Activated naive CD4-positive, alpha-beta T cell treated with anti-CD3 and anti-CD28 coated beads, Interleukin-2, amount 50 U/mL, for 72 hours (primary cell): Measurements from ENCODE around the gene SYPL1. TPM values are rescaled to one million over a fixed set of nuclear protein-coding genes. Genes with fewer than 3 reads are reported as not detected.
A peak's percentile ranks its signal among the peaks of the same experiment; 100 is the strongest.

Experiments
- ATAC-seq, 2 donors: fragments of 150-1000 bp; cut with Tn5 transposase; 2 replicates each; pipeline ENCODE4 v1.10.0; 2021; ENCODE audit warnings: mild to moderate bottlenecking in 2 of 2, moderate library complexity in 2 of 2
- DNase-seq, 2 donors: peaks; one replicate each; pipeline ENCODE4 v3.0.0; 2021 to 2022; ENCODE audit warnings: low spot score in 2 of 2
- H3K27ac Mint-ChIP-seq, 2 donors: one replicate each; pipeline ENCODE4 v1.8.0; 2022; ENCODE audit warnings: mild to moderate bottlenecking in 2 of 2, mixed read lengths in 2 of 2
- H3K36me3 Mint-ChIP-seq, 2 donors: one replicate each; pipeline ENCODE4 v1.8.0; 2022; ENCODE audit warnings: mixed read lengths in 2 of 2
- H3K9me3 Mint-ChIP-seq, 2 donors: one replicate each; pipeline ENCODE4 v1.8.0; 2022; ENCODE audit warnings: mixed read lengths in 2 of 2
- total RNA-seq, 2 donors: library from RNA; stranded (reverse); gene quantifications; one replicate each; pipeline ENCODE4 v1.2.3, GENCODE V29; 2022

Gene SYPL1
- total RNA-seq, 2 donors from 2014 or later: 22.9 to 30.8 TPM

DNA sequence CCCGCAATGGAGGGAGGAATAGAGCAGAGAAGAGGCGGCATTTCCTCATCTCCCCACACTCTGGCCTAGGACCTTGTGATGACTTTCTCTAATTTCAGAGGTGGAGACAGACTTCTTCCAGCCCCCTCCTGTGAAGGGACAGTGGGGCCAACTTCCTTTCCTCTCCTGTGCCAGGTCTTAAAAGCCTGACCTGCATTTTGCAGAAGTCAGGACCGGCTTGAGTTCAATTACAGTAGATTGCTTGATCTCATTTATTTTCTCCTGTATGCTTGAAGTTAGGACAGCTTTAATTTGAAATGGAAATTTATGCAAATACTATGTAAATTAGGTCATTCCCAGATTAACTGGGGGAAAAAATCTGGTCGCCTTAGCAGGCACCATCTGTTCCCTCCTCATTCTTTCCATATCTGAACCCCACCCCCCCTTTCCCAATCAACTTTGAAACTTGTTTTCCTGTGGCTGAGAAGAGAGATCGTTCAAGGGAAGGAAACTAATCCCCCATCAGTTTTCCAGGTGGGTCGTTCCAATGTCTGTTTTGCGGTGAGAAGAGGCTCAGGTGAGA lies 57.1 kb downstream of the SYPL1 start:
- ATAC-seq (no peak), DNase-seq (no peak)
- no peaks in the 10 kb centered on the region for H3K9me3 Mint-ChIP-seq
- no peaks in the 10 kb centered on the region for H3K36me3 Mint-ChIP-seq
- no peak overlapping the region for H3K27ac Mint-ChIP-seq

- Mint-ChIP-seq H3K9me3 (no peaks in the 10 kb centered on the region), H3K36me3 (no peaks in the 10 kb centered on the region), H3K27ac (no peak overlapping the region)
- ATAC-seq (no peak), DNase-seq (no peak)
These were observed 57.8 kb downstream of the SYPL1 start for GRCh38 chr7:106054156-106054910.

DNA sequence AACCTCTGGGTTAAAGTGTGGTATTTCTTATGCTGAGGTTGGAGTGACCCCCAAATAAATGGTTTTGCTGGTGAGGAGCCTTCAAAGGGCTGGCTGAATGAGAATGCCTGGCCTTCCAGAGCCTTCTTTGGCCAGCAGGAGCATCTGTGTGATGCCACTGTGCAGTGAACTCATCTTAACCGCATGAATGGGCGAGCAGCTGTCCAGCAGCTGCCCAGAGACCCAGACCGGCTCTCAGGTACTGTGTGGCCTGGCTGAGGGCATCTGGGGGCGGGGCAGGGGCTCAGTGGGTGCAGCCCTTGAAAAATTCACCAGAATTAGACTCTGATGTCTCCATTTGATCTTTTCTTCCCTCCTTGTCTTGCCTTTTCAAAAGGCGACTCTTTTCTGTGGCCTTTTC lies 59.0 kb downstream of the SYPL1 start:
- H3K27ac Mint-ChIP-seq: no peak overlapping the region
- ATAC-seq: no peak
- no peaks in the 10 kb centered on the region for H3K36me3 Mint-ChIP-seq
- DNase-seq: no peak
- H3K9me3 Mint-ChIP-seq: no peaks in the 10 kb centered on the region

- no peak overlapping the region for H3K27ac Mint-ChIP-seq
These were observed 59.4 kb downstream of the SYPL1 start for GRCh38 chr7:106052681-106053080.

DNA sequence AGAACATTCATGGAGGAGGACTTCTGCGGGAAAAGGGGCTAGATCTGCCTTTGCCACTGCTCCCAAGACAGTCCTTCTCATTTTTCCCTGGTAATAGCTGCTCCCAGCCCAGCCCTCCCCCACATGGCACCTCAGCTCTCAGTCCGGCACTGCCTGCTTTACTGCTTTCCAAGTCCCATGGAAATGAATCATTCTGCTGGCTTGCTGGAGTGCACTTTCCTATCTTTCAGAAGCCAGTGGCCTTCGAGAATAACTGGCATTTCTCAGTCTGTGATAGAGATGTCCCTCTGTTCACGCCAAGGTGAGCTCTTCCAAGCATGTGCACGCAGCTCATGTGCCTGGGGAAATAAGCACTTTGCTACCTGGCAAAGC lies 61.4 kb downstream of the SYPL1 start:
- Mint-ChIP-seq H3K27ac (no peak overlapping the region), H3K9me3 (no peaks in the 10 kb centered on the region), H3K36me3 (no peaks in the 10 kb centered on the region)
- DNase-seq: no peak
- no peak for ATAC-seq

More at GRCh38 chr7:106052681-106053080, 59.4 kb downstream of the SYPL1 start:
- no peaks in the 10 kb centered on the region for H3K9me3 Mint-ChIP-seq
- no peak for ATAC-seq
- DNase-seq: no peak
- H3K36me3 Mint-ChIP-seq: no peaks in the 10 kb centered on the region

DNA sequence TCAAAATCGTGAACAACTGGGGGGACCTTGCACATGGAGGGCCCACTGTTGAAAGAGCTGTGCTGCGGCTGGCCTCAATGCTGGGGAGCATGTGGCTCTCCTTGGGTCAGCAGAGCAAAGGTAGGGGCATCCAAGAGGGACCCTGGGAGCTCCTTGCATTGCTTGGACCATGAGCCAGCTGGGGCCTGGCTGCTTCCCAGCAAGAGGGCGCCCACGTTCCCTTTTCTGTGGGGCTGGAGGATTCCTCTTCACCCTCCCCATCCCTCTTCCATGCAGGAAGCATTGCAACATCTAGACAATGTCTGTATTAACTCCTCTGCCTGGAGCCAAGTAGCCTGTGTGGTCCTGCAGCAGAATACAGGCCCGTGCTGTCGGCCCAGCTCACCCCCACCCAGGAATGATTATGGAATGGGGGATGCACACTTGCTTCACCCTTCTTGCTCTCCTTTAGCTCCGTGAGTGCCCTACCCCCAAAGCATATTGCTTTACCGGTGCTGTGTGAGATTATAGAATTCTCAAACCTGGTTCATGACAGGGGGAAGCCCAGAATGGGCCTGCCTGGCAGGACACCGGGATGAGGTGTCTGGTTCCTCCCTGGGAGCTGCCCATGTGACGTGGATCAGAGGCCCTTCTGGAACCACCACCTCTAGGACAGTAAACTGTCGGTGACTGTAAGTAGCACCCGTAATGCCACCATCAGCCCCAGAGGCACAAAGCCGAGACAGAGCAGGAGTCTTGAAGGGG lies 61.9 kb downstream of the SYPL1 start:
- Mint-ChIP-seq H3K36me3 (no peaks in the 10 kb centered on the region), H3K27ac (no peak overlapping the region), H3K9me3 (no peaks in the 10 kb centered on the region)
- no peak for DNase-seq
- no peak for ATAC-seq

DNA sequence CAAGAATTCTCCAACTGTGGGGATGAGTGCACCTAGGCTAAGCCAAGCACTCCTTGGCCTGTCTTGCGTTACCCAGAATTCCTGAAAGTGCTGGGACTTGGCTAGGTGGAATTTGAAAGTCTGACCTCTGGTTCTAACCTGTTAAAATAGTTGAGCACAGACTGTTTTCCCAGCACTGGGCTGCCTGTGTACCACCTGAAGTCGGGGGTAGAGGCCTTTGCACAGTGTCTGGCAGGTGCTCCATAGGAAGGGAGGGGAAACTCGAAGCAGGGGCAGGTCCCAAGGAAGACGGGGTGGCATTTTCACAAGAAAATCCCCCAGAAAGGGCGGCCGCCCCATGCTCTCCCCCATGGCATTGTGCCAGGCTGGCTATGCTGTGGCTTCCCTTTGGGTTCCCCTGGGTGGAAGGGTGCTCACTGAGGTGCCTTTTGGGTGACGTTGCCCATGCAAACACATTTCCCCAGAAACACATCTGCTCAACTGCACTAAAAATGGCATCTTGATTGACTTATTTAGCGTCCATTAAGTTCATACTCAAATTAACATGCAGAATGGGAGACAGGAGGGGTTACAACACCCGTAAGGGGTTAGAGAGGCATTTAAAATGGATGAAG lies 62.9 kb downstream of the SYPL1 start:
- no peak overlapping the region for H3K27ac Mint-ChIP-seq
- H3K36me3 Mint-ChIP-seq: no peaks in the 10 kb centered on the region
- H3K9me3 Mint-ChIP-seq: no peaks in the 10 kb centered on the region
- DNase-seq (no peak), ATAC-seq (no peak)

GRCh38 chr7:106048706-106049020 lies 63.4 kb downstream of the SYPL1 start:
- ATAC-seq: no peak
- Mint-ChIP-seq H3K36me3 (no peaks in the 10 kb centered on the region), H3K27ac (no peak overlapping the region), H3K9me3 (no peaks in the 10 kb centered on the region)
- DNase-seq: no peak

GRCh38 chr7:106047818-106048705 lies 64.0 kb downstream of the SYPL1 start:
- H3K36me3 Mint-ChIP-seq: no peaks in the 10 kb centered on the region
- DNase-seq: no peak
- no peaks in the 10 kb centered on the region for H3K9me3 Mint-ChIP-seq
- no peak overlapping the region for H3K27ac Mint-ChIP-seq
- ATAC-seq: no peak

DNA sequence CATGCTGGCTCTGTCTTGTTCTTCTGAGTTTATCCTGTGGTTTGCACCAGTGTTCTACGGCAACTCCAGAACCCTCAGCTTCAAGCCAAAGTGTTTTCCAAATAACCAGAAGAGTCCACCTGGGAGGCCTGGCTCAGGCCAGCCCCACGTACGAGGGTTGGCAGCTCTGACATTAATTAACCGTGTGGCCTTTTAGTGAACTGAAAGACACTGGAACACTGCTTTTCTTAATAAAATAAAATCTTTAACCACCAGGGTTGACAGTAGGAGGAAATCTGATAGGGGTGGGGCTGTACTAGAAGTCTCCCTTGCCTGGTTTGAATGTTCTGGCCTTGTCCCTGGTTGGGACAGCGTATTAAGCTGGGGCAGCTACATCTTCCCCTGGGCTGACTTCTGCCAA lies 64.9 kb downstream of the SYPL1 start:
- no peaks in the 10 kb centered on the region for H3K9me3 Mint-ChIP-seq
- no peaks in the 10 kb centered on the region for H3K36me3 Mint-ChIP-seq
- ATAC-seq: no peak
- H3K27ac Mint-ChIP-seq: peak overlapping the region in 1 of 2 donors; percentile 29
- DNase-seq: no peak

DNA sequence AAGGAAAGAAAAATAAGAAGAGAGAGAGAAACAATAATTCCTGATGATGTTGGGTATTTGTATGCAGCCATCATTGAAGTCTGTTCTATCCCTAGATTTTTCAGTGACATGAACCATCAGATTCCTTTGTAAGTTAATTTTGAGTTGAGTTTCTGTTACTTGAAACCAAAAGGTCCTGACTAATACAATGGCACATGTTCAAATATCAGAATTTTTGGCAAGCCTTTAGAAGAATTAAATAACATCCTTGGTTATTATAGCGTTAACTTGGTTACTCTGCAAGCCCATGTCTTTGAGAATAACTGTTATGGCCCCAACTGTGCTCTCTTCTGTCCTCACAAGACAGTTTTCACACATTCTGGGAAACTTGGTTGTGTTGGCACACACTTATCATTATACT lies 66.5 kb downstream of the SYPL1 start:
- ATAC-seq: no peak
- no peak overlapping the region for H3K27ac Mint-ChIP-seq
- no peaks in the 10 kb centered on the region for H3K9me3 Mint-ChIP-seq
- no peak for DNase-seq
- no peaks in the 10 kb centered on the region for H3K36me3 Mint-ChIP-seq

GRCh38 chr7:106045139-106045538 lies 67.0 kb downstream of the SYPL1 start:
- Mint-ChIP-seq H3K27ac (peak overlapping the region in 1 of 2 donors; percentile 22), H3K36me3 (no peaks in the 10 kb centered on the region), H3K9me3 (no peaks in the 10 kb centered on the region)
- DNase-seq: no peak
- ATAC-seq: no peak

- peak in 1 of 2 donors; percentile 6 for ATAC-seq
- no peak overlapping the region for H3K27ac Mint-ChIP-seq
These were observed 69.9 kb downstream of the SYPL1 start for GRCh38 chr7:106042196-106042611.

DNA sequence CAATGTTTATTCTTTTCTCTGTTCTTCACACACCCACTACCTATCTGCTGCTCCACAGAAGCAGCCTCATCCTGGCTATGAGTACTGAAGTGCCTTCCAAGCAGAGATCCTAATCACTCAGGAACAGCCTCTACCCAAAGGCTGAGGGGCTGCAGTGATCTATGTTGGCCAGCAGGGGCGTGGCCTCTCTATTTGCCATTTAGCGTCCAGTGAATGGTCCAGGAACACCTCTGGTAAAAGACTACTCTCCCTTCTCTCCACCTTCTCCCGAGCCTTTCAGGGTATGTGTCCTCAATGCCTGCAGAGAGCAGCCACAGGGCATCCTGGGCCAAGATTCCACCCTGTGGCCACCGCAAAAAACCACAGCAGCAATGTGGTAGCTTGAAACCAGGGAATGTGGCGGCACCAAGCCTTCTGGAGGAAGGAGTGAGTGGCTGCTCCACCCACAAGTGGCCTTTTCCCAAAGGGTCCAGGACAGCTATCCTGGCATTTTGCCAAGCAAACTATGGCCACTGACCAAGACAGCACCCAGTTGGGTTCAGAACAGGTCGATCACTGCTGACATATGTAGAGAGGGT lies 70.9 kb downstream of the SYPL1 start:
- Mint-ChIP-seq H3K9me3 (no peaks in the 10 kb centered on the region), H3K36me3 (no peaks in the 10 kb centered on the region), H3K27ac (no peak overlapping the region)
- peak in 1 of 2 donors; percentile 43 for DNase-seq
- peak; percentile 49 to 54 for ATAC-seq

More at GRCh38 chr7:106042196-106042611, 69.9 kb downstream of the SYPL1 start:
- no peak for DNase-seq
- H3K36me3 Mint-ChIP-seq: no peaks in the 10 kb centered on the region
- no peaks in the 10 kb centered on the region for H3K9me3 Mint-ChIP-seq
